Right renal cortex interstitium (tissue), 3 donors: Measurements from ENCODE around the gene RPL31. TPM values are rescaled to one million over a fixed set of nuclear protein-coding genes. Genes with fewer than 3 reads are reported as not detected.

Source experiments
- DNase-seq, 3 donors: peaks; one replicate each; pipeline ENCODE4 v3.0.0-alpha.2; 2013; ENCODE audit warnings: low read depth in 3 of 3, low spot score in 2 of 3
- polyA plus RNA-seq, 3 donors: library from polyadenylated mRNA; unstranded; fragments of 120-200 nt; gene quantifications; one replicate each; pipeline ENCODE4 v1.2.1, GENCODE V29; 2013; ENCODE audit not compliant: insufficient read length in 3 of 3

The RPL31 gene
- polyA plus RNA-seq, 3 donors = 2,845 to 3,234 (median 3,088) TPM

DNA sequence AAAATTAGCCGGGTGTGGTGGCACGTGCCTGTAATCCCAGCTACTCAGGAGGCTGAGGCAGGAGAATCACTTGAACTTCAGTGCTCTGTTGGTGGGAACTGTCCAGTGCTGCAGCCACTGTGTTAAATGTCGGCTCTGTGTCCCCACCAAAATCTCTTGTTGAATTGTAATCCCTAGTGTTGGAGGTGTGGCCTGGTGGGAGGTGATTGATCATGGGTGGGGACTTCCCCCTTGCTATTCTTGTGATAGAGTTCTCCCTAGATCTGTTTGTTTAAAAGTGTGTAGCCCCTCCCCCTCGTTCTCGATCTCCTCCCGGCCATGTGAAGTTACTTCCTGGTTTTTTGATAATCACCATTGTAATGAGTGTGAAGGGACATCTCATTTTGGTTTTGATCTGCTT, 9.8 kb upstream of the RPL31 start:
- DNase-seq = no peak

DNA sequence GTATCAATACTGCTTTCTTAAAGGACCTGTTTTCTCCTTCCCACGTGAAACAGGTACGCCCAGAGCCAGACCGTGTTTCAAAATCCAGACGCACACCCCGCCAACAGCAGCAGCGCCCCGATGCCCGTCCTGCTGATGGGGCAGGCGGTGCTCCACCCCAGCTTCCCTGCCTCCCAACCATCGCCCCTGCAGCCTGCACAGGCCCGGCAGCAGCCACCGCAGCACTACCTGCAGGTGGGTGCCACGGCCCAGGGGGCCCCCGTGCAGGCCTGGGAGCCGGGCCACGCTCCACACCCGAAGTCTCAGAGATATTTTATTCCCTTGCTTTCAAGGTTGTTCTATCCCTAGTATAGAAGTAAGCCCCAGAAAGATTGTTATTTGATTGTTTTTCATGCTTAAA, 8.8 kb upstream of the RPL31 start:
- DNase-seq = no peak

DNA sequence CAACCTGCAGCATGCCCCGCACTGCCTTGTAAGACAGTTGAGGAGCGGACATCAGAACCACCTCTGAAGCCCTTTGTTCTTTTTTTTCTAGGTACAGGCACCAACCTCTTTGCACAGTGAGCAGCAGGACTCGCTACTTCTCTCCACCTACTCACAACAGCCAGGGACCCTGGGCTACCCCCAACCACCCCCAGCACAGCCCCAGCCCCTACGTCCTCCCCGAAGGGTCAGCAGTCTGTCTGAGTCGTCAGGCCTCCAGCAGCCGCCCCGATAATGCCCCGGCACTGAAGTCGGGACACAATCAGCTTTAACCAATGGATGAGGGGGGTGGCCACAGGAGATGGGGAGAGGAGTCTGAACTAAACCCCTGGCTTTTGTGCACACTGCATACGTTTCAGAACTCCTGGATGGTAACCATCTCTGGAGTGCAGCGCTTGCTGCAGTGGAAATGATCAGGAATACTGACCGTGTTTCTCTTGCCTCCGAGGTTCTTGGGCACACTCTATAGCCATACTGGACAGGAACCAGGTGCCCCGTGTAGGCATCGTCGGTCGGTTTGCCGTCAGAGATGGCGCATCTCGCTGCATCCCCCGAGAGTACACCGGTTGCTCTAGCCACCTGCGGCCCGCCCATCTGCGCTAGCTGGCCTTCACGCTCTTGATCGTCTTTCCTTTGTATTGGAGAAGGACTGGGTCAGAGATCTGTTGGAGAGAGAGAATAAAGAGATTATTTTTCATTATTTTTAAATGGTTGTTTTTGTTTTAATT, 6.6 kb upstream of the RPL31 start:
- DNase-seq = no peak

DNA sequence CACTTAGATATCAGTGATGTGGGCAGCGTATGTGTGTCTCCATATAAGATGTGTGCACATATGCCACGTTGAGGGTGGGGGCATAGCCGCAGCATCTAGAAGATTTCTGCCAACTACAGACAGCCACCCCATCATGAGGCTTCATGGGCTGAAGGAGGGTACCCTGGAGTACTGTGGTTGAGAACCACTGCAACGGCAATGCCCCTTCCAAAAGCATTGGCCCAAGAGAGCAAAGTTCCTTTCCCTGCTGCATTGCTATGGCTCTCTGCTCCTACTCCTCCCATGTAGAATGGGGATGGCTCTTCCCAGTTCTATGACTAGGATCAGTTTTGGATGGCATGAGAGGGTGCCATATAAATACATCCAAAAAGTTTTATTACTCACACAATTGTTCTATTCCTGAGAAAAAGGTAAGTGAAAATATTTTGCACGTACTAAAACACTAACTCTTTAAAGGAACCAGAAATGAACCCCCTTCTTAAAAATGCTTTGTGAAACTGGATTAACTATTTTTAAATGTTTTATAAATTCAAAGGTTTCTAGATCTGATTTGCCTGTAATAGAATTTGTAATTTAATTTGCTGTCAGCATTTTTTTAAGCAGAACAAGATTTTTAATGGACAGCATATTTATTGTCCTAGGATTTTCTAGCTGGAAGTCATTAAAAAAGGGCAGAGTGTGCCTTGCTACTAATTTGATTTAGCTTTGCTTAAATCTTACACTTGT, 4.4 kb upstream of the RPL31 start:
- DNase-seq = no peak

DNA sequence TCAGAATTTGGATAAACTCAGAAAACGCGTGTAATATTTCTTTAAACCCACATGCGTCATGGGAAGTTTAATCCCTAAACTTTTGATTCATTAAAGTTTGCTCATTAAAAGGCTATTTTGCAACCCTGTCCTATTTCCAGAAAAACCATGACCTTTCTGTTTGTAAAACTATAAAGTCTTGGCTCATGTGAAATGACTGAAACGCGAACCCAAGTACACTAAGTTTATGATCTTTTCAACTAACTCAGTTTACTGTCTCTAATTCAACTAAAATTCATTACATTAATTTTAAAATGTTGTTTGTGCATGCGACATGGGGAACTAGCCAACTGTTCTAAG, 3.9 kb upstream of the RPL31 start:
- DNase-seq = no peak

DNA sequence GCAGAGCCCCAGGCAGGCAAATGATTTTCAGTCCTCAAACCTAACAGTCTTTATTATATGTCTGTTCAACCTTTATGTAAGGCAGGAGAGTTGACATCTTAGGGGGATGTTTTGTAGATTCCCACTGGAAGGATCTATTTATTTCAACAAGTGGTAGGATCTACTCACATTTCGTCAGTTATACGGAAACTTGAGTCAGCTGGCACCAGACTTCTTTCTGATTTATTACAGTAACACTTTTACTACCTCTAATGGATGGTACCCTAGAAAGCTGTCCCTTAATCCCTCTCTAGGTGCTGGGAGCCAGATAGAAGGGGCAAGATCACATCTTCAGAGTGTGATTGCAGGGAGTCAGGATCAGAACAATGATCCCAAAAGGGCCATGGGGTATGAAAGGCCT, 2.1 kb upstream of the RPL31 start:
- DNase-seq = no peak

DNA sequence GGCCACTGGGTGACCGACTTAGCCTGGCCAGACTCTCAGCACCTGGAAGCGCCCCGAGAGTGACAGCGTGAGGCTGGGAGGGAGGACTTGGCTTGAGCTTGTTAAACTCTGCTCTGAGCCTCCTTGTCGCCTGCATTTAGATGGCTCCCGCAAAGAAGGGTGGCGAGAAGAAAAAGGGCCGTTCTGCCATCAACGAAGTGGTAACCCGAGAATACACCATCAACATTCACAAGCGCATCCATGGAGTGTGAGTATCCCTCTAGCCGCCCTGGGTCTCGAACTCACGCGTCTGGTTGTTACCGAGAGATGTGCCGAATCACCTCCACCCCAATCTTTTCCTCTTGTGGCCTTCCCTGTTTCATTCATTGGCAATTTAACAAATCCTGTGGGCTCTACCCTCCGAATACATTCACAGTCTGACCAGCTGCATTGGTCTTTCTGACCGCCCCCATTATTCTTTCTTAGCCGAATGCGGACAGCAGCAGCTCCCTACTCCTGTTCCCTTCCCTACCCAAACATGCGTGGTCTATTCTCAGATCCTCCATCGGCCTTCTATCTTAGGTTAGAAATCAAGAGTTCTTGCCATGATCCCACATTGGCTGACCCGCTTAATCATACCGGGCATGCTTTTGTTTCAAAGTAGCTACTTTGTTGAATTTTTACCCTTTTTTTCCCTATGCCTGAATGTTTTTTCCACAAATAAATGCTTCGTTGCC, 631 bp downstream of the RPL31 start:
- no peak for DNase-seq

DNA sequence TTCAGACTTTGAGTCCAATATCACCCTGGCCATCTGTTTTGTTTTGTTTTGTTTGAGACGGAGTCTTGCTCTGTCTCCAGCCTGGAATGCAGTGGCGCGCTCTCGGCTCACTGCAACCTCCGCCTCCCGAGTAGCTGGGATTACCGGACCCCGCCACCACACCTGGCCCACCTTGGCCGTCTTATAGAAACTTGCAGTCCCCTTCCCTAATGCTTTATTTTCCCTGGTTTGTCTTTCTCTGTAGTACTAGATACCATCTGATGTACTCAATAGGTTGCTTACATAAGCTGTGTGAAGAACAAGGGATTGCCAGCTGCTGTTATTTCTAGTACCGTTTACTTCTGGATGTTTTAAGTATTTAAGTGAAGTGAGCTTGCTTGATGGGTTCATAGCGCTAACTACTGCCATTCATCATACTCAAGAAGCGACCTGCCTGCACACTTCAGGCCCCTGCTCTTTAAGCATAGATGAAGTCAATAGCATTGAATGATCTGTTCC, 1.2 kb downstream of the RPL31 start:
- DNase-seq = no peak

DNA sequence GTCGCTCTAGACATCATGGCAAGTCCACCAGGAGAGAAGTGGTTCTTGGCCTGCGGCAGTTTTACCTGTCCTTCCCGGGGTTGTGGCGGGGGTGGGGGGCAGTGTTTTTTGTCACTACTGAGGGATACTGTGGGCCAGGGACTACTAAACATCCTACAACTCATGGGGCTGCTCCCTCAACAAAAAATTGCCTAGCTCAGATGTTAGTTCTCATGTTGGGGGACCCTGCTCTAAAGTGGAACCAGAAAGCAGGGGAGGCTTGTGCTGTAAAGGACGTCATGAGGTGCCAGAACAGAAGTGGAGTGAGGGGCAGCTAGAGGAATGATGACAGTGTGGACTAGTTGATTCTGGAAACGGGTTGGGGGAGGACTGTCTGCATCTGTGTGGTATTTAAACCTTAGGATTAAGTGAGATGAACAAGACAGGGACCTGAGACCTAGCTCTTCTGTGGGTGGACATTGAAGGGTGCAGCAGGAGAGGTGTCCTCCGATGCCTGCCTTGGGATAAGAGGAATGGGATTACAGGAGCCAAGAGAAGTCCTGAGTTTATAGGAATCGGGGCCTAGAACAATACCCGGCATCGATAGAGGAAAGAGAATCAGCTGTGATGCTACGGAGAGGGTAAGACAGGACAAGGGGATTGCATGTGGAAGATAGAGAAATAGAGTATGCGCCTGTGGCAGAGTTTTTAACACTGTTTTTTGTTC, 2.7 kb downstream of the RPL31 start:
- DNase-seq = no peak

DNA sequence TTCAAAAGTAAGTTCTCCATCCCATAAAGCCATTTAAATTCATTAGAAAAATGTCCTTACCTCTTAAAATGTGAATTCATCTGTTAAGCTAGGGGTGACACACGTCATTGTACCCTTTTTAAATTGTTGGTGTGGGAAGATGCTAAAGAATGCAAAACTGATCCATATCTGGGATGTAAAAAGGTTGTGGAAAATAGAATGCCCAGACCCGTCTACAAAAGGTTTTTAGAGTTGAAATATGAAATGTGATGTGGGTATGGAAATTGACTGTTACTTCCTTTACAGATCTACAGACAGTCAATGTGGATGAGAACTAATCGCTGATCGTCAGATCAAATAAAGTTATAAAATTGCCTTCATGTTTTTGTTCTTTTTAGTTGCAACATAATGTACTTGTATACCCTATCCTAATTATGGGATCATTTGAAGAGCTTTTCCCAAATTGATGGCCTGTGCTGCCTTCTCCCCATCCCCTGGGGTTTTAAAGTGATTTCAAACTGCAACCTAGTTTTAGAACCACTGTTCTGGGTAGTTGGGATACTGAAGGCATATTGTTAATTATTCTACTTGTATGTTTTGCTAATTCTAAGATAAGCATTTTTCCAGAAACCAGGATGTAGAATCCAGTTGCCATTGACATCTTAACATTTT, 4.1 kb downstream of the RPL31 start:
- no peak for DNase-seq

DNA sequence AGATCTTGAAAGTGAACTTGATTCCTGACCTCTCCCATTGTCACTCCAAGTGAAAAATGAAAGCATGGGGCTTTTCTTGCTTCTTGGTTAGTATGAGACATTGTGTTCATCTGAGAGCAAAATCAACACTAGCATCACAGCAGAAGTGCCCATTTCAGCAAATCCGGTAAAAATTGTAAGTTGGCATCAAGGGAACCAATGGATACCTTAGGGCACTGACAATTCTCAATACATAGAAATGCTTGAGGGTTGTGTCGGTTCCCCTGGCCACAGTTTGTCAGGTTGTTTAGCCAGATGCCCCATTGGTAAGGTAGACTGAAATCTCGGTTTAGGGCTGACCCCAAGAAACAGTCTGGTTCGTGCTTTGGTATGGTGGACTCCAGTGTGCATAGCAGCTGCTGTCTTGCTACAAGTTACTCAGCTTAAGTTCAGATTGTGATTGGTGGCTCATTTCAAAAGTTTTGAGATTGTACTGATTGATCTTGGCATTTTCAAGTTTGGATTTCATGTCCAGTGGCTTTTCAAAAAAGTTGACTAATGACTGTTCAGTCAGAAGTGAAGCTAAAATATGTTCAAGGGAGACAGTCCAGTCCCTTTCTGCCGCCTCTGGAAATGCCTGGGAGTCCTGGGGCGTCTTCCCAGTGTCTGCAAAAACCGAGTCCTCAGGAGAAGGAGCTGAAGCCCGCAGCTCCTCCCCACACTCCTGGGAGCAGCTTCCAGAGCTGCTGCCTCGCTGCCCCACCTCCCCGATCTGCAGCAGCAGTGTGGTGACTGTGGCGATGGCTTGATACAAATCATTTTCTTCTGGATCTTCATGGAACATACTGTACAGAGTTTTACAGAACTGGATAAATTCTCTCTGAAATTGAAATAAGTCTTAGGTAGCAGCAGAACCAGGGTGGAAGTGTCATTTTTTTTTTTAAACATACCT, 5.6 kb downstream of the RPL31 start:
- no peak for DNase-seq

DNA sequence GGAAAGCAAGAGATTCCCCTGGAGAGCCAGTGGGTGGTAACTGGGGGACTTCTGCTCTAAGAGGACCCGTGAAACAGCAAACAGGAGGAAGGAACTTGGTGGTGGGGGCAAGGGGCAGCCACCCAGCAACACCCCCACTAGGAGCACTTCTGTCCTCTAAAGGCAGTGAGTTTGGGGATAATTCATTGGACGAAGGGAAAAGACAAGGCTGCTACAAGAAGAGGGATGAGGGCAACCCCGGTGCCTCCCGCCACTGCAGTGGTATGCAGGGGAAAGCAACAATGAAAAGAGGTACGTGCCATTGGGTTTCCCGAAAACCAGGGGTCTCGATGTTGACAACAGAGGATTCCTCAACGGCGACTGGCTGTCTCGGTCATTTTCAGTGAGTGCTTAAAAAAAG, 9.1 kb downstream of the RPL31 start:
- no peak for DNase-seq

DNA sequence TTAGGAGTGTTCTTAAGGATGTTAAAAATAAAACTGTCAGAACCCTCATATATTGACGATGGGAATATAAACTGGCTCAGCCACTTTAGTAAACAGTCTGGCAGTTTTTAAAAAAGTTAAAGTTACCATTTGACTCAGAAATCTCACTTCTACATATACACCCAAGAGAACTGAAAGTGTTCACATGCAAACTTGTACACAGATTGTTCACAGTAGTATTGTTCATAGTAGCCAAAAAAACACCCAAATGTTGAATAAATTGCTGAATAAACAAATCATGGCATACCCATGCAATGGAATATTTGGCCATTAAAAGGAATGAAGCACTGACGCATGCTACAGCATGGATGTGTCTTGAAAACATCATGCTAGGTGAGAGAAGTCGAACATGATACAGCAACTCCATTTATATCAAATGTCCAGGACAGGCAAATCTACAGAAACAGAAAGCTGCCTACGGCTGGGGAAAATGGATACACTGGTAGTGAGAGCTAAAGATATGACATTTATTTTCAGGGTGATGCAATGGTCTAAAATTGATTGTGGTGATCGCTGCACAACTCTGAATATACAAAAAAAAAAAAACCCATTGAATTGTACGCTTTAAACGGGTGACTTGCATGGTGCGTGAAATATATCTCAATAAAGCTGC, 10.1 kb downstream of the RPL31 start:
- no peak for DNase-seq

DNA sequence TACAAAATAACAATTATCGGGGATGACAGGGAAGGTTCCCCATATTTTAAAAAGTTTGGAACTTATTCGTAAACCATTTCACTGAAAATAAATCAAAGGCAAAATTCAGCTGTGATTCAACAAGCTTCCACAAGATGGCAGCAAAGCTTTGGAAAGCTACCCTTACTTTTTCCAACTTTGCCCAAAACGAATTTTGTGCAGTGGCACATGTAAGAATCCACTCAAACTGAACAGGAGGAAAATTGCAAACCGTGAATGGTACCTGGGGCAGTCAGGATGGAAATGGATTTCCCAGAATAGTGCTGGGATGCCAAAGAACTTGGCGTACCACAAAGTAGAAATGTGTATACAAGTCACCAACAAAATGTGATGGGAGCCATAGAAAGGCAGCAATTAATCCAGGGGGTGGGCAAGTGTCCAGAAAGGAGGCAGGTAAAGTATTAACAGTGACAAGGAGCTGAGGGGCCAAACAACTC, 10.7 kb downstream of the RPL31 start:
- DNase-seq = no peak

DNA sequence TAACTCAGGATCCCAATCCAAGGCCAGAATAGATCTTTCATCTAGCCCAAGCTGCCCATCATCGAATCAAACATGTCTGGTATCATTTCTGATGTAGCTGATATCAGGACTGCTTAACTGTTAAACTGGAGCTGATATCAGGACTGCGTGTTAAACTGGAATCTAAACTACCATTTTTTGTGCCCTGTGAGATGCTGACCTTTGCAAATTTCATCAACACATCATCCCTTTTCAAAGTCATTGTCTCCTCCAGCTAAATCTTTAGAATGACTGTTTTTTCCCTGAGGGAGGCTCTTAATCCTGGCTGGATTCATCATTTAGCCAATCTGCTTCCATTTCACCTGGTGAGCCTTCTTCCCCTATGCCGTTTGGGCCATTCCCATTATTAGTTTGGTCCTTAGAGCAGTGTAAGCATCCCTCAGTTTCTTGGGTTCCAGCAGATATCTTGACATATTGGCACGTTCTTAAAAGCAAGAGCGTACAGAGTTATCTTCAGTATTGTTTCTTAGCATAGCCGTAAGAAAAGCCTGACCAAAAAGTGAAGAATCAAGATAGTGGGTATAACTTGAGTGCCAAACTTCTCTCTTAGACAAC, 12.3 kb downstream of the RPL31 start:
- DNase-seq = no peak

DNA sequence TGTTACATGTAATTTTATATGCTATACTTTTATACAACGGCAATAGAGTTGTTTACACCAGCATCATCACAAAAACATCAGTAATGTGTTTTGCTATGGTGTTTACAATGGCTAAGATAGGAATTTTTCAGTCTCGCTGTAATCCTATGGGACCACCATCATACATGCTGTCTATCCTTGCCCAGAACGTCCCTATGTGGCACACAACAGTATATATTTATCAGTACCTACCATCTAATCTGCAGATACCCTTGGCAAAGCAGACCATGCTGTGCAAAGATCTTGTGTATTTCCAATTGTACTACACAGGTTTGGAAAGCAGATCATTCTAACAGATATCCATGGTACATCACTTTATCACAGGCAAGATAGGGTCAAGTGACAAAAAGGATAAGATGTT, 15.3 kb downstream of the RPL31 start:
- DNase-seq = no peak

DNA sequence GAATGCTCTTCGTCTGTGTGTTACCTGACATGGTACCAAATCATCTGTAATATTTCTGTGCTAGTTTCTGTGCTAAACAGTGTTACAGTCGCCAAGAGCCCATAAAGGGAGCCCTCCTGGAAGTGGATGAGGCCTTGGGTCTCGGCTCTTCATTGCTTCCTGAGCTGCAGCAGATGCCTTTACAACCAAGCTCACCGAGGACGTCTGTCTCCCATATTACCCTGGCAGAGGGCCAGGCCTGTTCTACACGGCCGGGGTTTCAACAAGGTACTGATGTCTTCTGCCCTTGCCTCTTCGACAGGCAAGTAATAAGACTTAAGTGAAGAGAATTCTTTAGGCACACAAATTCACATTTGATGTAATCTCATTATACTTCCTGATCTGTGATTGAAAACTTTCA, 16.8 kb downstream of the RPL31 start:
- DNase-seq = no peak

DNA sequence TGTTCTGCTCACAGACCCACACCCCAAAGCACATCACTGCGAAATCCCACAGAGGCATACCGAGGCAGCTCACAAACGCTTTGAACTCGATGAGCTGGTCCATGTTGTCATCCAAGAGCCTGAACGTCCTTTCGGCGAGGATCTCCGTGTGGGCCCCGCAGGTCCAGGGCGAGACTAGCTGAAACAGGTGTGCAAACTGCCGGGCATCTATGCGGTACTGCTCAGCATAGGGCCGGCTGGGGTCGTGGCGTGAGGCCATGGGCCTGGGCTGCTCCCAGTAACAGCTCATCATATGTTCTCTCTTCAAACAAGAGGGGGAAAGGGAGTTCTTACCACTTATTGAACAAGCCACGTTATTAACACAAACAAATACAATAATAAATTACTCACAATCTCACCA, 20.1 kb downstream of the RPL31 start:
- no peak for DNase-seq
